HUES64 (cell line): Measurements from ENCODE around the gene LIPE.

ENCODE experiments used
- H3K27ac ChIP-seq: 2 replicates; pipeline ENCODE4 v1.7.0; 2013; ENCODE audit warnings: low read depth, low read length, inconsistent platforms
- H3K27me3 ChIP-seq: 2 replicates; pipeline ENCODE4 v1.6.1; 2013; ENCODE audit warnings: mild to moderate bottlenecking, low read length; ENCODE audit not compliant: insufficient read depth
- H3K36me3 ChIP-seq: 2 replicates; pipeline ENCODE4 v1.6.1; 2013; ENCODE audit warnings: mild to moderate bottlenecking, low read length; ENCODE audit not compliant: insufficient read depth
- H3K4me1 ChIP-seq: 2 replicates; pipeline ENCODE4 v1.6.1; 2013; ENCODE audit warnings: mild to moderate bottlenecking, low read length, moderate library complexity; ENCODE audit not compliant: insufficient read depth
- H3K4me3 ChIP-seq: 2 replicates; pipeline ENCODE4 v1.5.1; 2013; ENCODE audit warnings: mild to moderate bottlenecking, low read length, moderate library complexity
- H3K9ac ChIP-seq: 2 replicates; pipeline ENCODE4 v1.6.1; 2013; ENCODE audit warnings: mild to moderate bottlenecking, low read depth, low read length
- H3K9me3 ChIP-seq: 2 replicates; pipeline ENCODE4 v1.6.1; 2013; ENCODE audit warnings: low read depth, low read length; ENCODE audit not compliant: insufficient read depth
- WGBS: fragments of 150-250, 120-280 bp; methylation state at CpG from one replicate; pipeline ENCODE4 v1.1.7; 2013; ENCODE audit warnings: missing lambda C conversion rate; 5-methylcytosine and 5-hydroxymethylcytosine counted together

LIPE gene

DNA sequence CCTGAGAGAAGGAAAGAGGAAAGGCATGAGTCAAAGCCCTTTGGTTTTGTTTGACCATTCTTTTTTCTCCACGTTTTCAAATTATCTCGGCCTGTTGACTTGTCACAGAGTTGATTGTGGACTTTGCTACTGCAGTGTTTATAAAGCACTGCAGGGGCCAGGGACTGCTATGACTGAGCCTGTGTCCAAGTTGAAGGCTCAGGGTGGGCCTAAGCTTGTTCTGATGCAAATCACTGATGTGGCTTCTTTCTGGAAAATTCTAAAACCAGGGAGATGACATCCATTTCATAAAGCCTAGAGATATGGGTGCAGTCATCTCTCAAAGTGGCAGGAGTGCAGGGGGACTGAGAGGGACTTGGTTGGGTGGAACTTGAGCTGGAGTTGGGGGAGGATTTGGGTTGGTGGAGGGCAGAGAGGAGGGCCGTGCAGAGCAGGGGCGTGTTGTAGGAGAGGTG is 16.8 kb upstream of the LIPE start:
- Histone ChIP-seq H3K4me3 (no peak overlapping the region), H3K27ac (no peak overlapping the region), H3K9ac (no peak overlapping the region), H3K36me3 (no peaks in the 10 kb centered on the region), H3K27me3 (no peaks in the 10 kb centered on the region; the same call in 1 of the 2 replicates), H3K4me1 (peaks cover 14% of the 10 kb centered on the region; the same call in 1 of the 2 replicates), H3K9me3 (no peaks in the 10 kb centered on the region)
- WGBS, result 83% methylated on average over 4 of the region's 4 CpGs

DNA sequence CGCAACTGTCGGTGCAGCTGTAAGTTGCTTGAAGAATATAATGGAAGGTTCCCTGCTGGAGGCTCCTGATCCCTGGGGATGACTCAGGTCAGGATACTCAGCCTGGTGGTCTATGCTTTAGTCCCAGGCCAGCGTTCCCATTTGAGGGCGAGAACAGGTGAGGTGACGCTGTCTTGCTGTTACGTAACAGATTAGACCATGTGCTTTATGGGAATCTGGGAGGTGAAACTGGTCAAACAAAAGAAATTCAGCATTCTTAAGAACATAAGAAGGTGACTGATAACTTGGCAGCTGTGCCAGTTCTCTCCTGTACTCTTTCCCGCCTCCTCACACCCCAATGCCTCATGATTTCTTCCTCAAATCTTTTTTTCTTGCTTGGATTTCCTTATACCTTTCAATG is 15.6 kb upstream of the LIPE start, which contains the start of gene CXCL17:
Gene CXCL17, minus strand, starts transcription at position 114 of the 400 bp plus-strand sequence. CDS start 114 bp downstream, outside the sequence.
- WGBS, result 80% methylated on average over 7 of the region's 7 CpGs

DNA sequence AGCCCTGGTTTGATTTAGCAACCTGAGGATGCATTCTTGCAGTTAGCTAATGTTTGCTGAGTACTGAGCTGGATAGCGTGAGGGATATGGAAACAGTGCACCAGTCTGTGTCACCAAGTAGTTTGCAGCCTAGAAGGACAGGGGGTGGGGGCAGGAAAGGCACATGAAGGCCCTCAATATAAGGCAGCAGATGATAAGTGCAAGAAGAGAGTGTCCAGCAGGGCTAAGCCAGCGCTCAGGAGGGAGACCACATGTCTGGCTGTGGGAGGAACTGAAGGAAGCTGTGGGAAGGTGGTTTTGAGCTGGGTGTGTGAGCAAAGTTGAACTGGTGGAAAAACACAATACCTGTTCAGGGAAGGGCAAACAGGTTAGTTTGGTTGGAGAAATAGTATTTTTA is 13.9 kb upstream of the LIPE start:
- Histone ChIP-seq H3K4me3 (no peak overlapping the region), H3K4me1 (peaks cover 9% of the 10 kb centered on the region; the same call in 1 of the 2 replicates), H3K27ac (no peak overlapping the region), H3K36me3 (no peaks in the 10 kb centered on the region), H3K27me3 (no peaks in the 10 kb centered on the region; the same call in 1 of the 2 replicates), H3K9me3 (no peaks in the 10 kb centered on the region), H3K9ac (no peak overlapping the region)
- WGBS, result 92% methylated on average over 2 of the region's 2 CpGs

More for the DNA sequence above, 15.6 kb upstream of the LIPE start, which contains the start of gene CXCL17:
- H3K9ac ChIP-seq, result no peak within 1 kb of the TSS
- no peaks in the 10 kb centered on the region for H3K9me3 ChIP-seq
- no peaks in the 10 kb centered on the region for H3K36me3 ChIP-seq
- H3K4me3 ChIP-seq, result no peak within 1 kb of the TSS
- H3K27me3 ChIP-seq, result no peaks in the 10 kb centered on the region; the same call in 1 of the 2 replicates
- peaks cover 9% of the 10 kb centered on the region; the same call in 1 of the 2 replicates for H3K4me1 ChIP-seq
- H3K27ac ChIP-seq, result no peak within 1 kb of the TSS

- no peak overlapping the region for H3K4me3 ChIP-seq
- WGBS, result 33% methylated on average over 14 of the region's 16 CpGs
- H3K27ac ChIP-seq, result no peak overlapping the region
- no peaks in the 10 kb centered on the region for H3K9me3 ChIP-seq
- H3K36me3 ChIP-seq, result no peaks in the 10 kb centered on the region
- H3K27me3 ChIP-seq, result no peaks in the 10 kb centered on the region; the same call in 1 of the 2 replicates
- no peak overlapping the region for H3K9ac ChIP-seq
- peaks cover 9% of the 10 kb centered on the region; the same call in 1 of the 2 replicates for H3K4me1 ChIP-seq
Measured at GRCh38 chr19:42440357-42441048, 13.3 kb upstream of the LIPE start.

- Histone ChIP-seq H3K27me3 (no peaks in the 10 kb centered on the region; the same call in 1 of the 2 replicates), H3K9ac (no peak overlapping the region), H3K36me3 (no peaks in the 10 kb centered on the region), H3K4me1 (peaks cover 3% of the 10 kb centered on the region; the same call in 1 of the 2 replicates), H3K9me3 (no peaks in the 10 kb centered on the region), H3K4me3 (no peak overlapping the region), H3K27ac (no peak overlapping the region)
- 82% methylated on average over 3 of the region's 3 CpGs for WGBS
Measured at GRCh38 chr19:42436006-42436405, 8.8 kb upstream of the LIPE start.

- Histone ChIP-seq H3K9ac (no peak overlapping the region), H3K27me3 (no peaks in the 10 kb centered on the region), H3K4me3 (no peak overlapping the region), H3K4me1 (peaks cover 3% of the 10 kb centered on the region; the same call in 1 of the 2 replicates), H3K36me3 (no peaks in the 10 kb centered on the region), H3K9me3 (no peaks in the 10 kb centered on the region), H3K27ac (no peak overlapping the region)
- WGBS, result 96% methylated on average over 5 of the region's 6 CpGs
Measured at GRCh38 chr19:42435316-42435715, 8.1 kb upstream of the LIPE start.

- Histone ChIP-seq H3K9me3 (no peaks in the 10 kb centered on the region), H3K9ac (no peak overlapping the region), H3K36me3 (no peaks in the 10 kb centered on the region), H3K4me3 (no peak overlapping the region), H3K4me1 (peaks cover 3% of the 10 kb centered on the region; the same call in 1 of the 2 replicates), H3K27me3 (no peaks in the 10 kb centered on the region), H3K27ac (no peak overlapping the region; the same call in 1 of the 2 replicates)
- 31% methylated on average over 8 of the region's 9 CpGs for WGBS
Measured at GRCh38 chr19:42433503-42434260, 6.5 kb upstream of the LIPE start.

DNA sequence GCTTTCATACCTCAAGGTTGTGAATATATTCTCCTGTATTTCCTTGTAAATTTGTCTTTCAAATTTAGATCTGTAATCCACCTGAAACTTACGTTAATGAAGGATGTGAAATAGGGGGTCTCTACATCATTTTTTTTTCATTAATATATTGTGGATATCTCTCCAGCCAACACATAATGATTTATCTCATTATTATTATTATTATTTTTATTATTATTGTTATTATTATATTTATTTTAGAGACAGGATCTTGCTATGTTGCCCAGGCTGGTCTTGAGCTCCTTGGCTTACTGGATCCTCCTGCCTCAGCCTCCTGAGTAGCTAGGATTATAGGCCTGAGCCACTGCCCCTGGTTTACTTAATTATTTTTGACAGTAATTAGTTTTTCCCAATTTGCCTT is 4.3 kb upstream of the LIPE start:
- H3K27me3 ChIP-seq, result peaks cover 3% of the 10 kb centered on the region; the same call in 1 of the 2 replicates
- H3K4me3 ChIP-seq, result no peak overlapping the region
- no peak overlapping the region for H3K9ac ChIP-seq
- H3K9me3 ChIP-seq, result no peaks in the 10 kb centered on the region
- H3K27ac ChIP-seq, result no peak overlapping the region
- H3K36me3 ChIP-seq, result no peaks in the 10 kb centered on the region
- peaks cover 3% of the 10 kb centered on the region; the same call in 1 of the 2 replicates for H3K4me1 ChIP-seq
- WGBS, result no CpG with 5 or more reads among the region's 1 CpG

DNA sequence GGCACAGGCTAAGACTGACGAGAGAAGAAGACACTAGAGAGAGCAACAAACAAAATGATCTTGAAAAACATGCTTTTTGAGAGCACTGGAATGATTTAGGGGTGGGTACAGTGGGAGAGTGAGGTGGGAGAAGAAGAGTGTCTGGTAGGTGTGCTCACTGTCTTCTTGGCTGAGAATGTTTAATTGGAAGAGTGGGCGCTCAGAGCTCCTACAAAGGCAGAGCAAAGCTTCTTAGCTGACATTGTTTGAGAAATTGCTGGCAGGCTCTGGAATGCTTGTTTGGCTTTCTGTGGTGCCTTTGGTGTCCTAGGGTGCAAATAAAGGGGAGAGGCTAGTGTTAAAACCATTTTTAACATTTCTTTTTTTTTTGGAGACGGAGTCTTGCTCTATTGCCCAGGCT is 1.5 kb upstream of the LIPE start:
- H3K9me3 ChIP-seq, result no peaks in the 10 kb centered on the region
- 90% methylated on average over 3 of the region's 3 CpGs for WGBS
- H3K9ac ChIP-seq, result no peak overlapping the region
- no peaks in the 10 kb centered on the region for H3K36me3 ChIP-seq
- H3K4me3 ChIP-seq, result no peak overlapping the region
- peaks cover 3% of the 10 kb centered on the region; the same call in 1 of the 2 replicates for H3K4me1 ChIP-seq
- H3K27ac ChIP-seq, result no peak overlapping the region
- H3K27me3 ChIP-seq, result peaks cover 27% of the 10 kb centered on the region

GRCh38 chr19:42426643-42427042 is 545 bp downstream of the LIPE start:
- Histone ChIP-seq H3K4me3 (no peak overlapping the region), H3K27me3 (peaks cover 44% of the 10 kb centered on the region), H3K36me3 (no peaks in the 10 kb centered on the region), H3K9me3 (no peaks in the 10 kb centered on the region), H3K27ac (no peak overlapping the region), H3K4me1 (no peaks in the 10 kb centered on the region; the same call in 1 of the 2 replicates), H3K9ac (no peak overlapping the region)
- 93% methylated on average over 3 of the region's 3 CpGs for WGBS

DNA sequence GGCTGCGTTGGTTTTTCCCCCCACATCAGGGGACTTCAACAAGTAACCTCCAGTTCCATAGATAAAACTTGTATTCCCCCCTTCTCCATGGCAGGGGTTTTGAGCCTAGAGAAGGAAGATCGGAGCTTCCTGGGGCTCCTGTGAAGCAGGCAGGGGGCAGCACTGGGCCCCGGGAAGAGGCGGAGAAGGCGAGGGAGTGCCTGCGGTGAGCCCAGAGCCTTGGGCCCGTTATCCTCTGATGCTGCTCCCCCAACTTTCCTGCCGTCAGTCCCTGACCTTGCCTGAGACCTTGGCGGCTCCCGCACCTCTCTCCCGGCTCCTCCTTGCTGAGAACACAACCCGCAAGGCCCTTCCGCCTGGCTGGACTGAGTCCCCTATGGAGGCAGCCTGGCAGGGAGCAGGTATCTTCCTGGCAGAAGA is 2.5 kb downstream of the LIPE start:
- H3K9ac ChIP-seq, result no peak overlapping the region
- peaks cover 58% of the 10 kb centered on the region for H3K27me3 ChIP-seq
- H3K27ac ChIP-seq, result no peak overlapping the region
- no peaks in the 10 kb centered on the region for H3K36me3 ChIP-seq
- H3K4me3 ChIP-seq, result no peak overlapping the region
- H3K9me3 ChIP-seq, result no peaks in the 10 kb centered on the region
- H3K4me1 ChIP-seq, result no peaks in the 10 kb centered on the region; the same call in 1 of the 2 replicates
- 34% methylated on average over 13 of the region's 13 CpGs for whole genome bisulfite sequencing
